ENCODE data around the gene SYT17.

GRCh38 chr16:19228575-19228974, 60.5 kb downstream of the SYT17 start:
- TF ChIP-seq CTCF (optimal IDR thresholded peaks at IDR 0.05 in 1 of 3, IDR thresholded peaks at IDR 0.05 in 1 of 3, conservative IDR thresholded peaks at IDR 0.05 in 1 of 3; ENCODE audit: extremely low read depth in 1 of 3, insufficient read depth in 2 of 3, low read length in 3 of 3) (no peak), EZH2 (IDR thresholded peaks at IDR 0.05; ENCODE audit: low read length) (no peak)
